ENCODE results near the gene MORC2. TPM values are rescaled to one million over a fixed set of nuclear protein-coding genes. Genes with fewer than 3 reads are reported as not detected.

The MORC2 gene
- total RNA-seq, 1 experiment from 2014 or later, result 25.4 TPM

- CTCF ChIA-PET, result no interaction called here
- BruUV-seq (replicated peaks), result no TSS peak
- intact Hi-C loops (cut with micrococcal nuclease), result no loop called here
These were observed 35.9 kb downstream of the MORC2 start for GRCh38 chr22:30932661-30933060.

DNA sequence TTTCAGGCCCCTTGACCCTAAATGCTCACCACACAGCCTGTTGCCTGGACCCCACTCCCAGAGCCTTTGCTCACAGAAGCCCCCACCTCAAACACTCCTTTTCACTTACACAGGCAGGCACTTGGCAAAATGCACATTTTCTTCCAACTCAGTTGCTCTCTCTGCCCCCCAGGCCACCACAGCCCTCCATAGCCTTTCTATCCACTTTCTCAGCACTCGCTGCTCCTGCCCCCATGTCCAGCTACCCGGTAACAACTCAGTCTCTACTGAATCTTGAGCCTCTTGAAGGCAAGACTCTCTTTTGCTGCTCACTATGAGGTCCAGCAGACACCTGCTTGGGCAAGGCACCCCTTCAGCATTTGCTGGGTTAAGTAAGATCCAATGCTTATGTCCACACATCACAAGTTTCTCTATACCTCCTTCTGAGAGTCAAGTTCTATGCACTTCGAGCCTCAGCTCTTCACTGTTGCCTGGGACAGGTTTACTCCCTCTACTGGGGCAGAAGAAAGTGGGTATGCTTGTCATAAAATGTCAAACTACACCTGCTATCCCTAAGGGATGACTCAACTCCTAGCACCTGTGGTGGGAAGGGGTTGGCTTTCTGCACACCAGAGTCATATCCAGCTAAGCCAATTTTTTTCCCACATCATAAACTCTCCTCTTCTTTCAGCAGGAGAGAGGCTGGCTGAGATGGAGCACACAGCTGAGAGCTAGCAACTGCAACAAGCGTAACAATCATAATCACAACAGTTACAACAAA is 36.9 kb downstream of the MORC2 start:
- H3K4me2 ChIP-seq (ENCODE audit: low read length), result no peak overlapping the region
- no peaks in the 10 kb centered on the region for H3K9me2 ChIP-seq (ENCODE audit: insufficient read depth)
- ATAC-seq (no peak), DNase-seq (ENCODE audit: low read depth, low spot score) (no peak)
- H4K20me1 ChIP-seq (ENCODE audit: insufficient read depth), result no peaks in the 10 kb centered on the region
- no peak overlapping the region for H2AFZ ChIP-seq (ENCODE audit: low read depth, low read length, poor library complexity, severe bottlenecking)
- intact Hi-C loops (cut with micrococcal nuclease), result no loop called here
- ChIA-PET RAD21 (ENCODE audit: low non-redundant PET in 1 of 2, low total read pairs in 2 of 2, uncharacterized antibody in 2 of 2, unreplicated experiment in 2 of 2) (no interaction called here), CTCF (interaction anchor here (1.4 to 1.5 kb wide), 2 partner anchors 154 to 168 kb away, joined by 3 read pairs; no protein-coding TSS in a partner anchor), POLR2A (no interaction called here)
- H3K9ac ChIP-seq (ENCODE audit: low read length), result no peak overlapping the region
- BruUV-seq (replicated peaks), result no TSS peak
- peaks cover 23 to 44% of the 10 kb centered on the region in 2 experiments; a peak in 3 of 4 replicates for H3K36me3 ChIP-seq (ENCODE audit: control insufficient read depth in 1 of 2, insufficient read depth in 2 of 2, low read length in 2 of 2)
- no peaks in the 10 kb centered on the region for H3K27me3 ChIP-seq (ENCODE audit: insufficient read depth, low read length)
- H3K79me2 ChIP-seq (ENCODE audit: insufficient read depth, low read length), result no peaks in the 10 kb centered on the region
- no peak overlapping the region for H3K27ac ChIP-seq (ENCODE audit: low read depth, low read length)
- H3K4me3 ChIP-seq (replicated peaks in 1 of 2; ENCODE audit: low read depth in 1 of 2, low read length in 2 of 2), result no peak overlapping the region
- no peaks in the 10 kb centered on the region for H3K4me1 ChIP-seq (ENCODE audit: control insufficient read depth in 1 of 2, insufficient read depth in 2 of 2, low read length in 2 of 2)
- TF ChIP-seq TCF7L2 (IDR thresholded peaks at IDR 0.05; ENCODE audit: borderline replicate concordance, extremely low read depth, insufficient read depth, insufficient read length) (no peak), POLR2A (IDR thresholded peaks at IDR 0.05; ENCODE audit: borderline replicate concordance, extremely low read depth, insufficient read depth, insufficient read length) (no peak), POLR2AphosphoS5 (IDR thresholded peaks at IDR 0.05; ENCODE audit: low read depth, low read length) (no peak), ZFX (IDR thresholded peaks at IDR 0.05) (no peak), ELF1 (IDR thresholded peaks at IDR 0.05; ENCODE audit: borderline replicate concordance, low read depth) (no peak), RAD21 (IDR thresholded peaks at IDR 0.05; ENCODE audit: low read depth) (no peak), YY1 (IDR thresholded peaks at IDR 0.05; ENCODE audit: extremely low read depth, insufficient replicate concordance, low read depth, low read length) (no peak), REST (IDR thresholded peaks at IDR 0.05; ENCODE audit: low read depth) (no peak)
- TF ChIP-seq, protein P1, sequence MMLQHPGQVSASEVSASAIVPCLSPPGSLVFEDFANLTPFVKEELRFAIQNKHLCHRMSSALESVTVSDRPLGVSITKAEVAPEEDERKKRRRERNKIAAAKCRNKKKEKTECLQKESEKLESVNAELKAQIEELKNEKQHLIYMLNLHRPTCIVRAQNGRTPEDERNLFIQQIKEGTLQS (IDR thresholded peaks at IDR 0.05), result no peak
- TF ChIP-seq, protein P2, sequence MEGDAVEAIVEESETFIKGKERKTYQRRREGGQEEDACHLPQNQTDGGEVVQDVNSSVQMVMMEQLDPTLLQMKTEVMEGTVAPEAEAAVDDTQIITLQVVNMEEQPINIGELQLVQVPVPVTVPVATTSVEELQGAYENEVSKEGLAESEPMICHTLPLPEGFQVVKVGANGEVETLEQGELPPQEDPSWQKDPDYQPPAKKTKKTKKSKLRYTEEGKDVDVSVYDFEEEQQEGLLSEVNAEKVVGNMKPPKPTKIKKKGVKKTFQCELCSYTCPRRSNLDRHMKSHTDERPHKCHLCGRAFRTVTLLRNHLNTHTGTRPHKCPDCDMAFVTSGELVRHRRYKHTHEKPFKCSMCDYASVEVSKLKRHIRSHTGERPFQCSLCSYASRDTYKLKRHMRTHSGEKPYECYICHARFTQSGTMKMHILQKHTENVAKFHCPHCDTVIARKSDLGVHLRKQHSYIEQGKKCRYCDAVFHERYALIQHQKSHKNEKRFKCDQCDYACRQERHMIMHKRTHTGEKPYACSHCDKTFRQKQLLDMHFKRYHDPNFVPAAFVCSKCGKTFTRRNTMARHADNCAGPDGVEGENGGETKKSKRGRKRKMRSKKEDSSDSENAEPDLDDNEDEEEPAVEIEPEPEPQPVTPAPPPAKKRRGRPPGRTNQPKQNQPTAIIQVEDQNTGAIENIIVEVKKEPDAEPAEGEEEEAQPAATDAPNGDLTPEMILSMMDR (IDR thresholded peaks at IDR 0.05 in 2 of 3, conservative IDR thresholded peaks at IDR 0.05 in 1 of 3; ENCODE audit: borderline replicate concordance in 1 of 3, insufficient read depth in 1 of 3, low read depth in 2 of 3, low read length in 2 of 3), result no peak
- no peaks in the 10 kb centered on the region for H3K9me3 ChIP-seq (ENCODE audit: control insufficient read depth in 1 of 2, insufficient read depth in 1 of 2, low read depth in 1 of 2, low read length in 2 of 2)

More at GRCh38 chr22:30932661-30933060, 35.9 kb downstream of the MORC2 start:
- DNase-seq (ENCODE audit: low read depth, low spot score) (no peak), ATAC-seq (no peak)
- no peak overlapping the region for H2AFZ ChIP-seq (ENCODE audit: low read depth, low read length, poor library complexity, severe bottlenecking)
- H3K9me3 ChIP-seq (ENCODE audit: control insufficient read depth in 1 of 2, insufficient read depth in 1 of 2, low read depth in 1 of 2, low read length in 2 of 2), result no peaks in the 10 kb centered on the region
- H3K9me2 ChIP-seq (ENCODE audit: insufficient read depth), result no peaks in the 10 kb centered on the region
- no peaks in the 10 kb centered on the region for H4K20me1 ChIP-seq (ENCODE audit: insufficient read depth)
- H3K9ac ChIP-seq (ENCODE audit: low read length), result no peak overlapping the region
- no peak overlapping the region for H3K27ac ChIP-seq (ENCODE audit: low read depth, low read length)
- ChIA-PET POLR2A (no interaction called here), RAD21 (ENCODE audit: low non-redundant PET in 1 of 2, low total read pairs in 2 of 2, uncharacterized antibody in 2 of 2, unreplicated experiment in 2 of 2) (no interaction called here)
- no peaks in the 10 kb centered on the region for H3K4me1 ChIP-seq (ENCODE audit: control insufficient read depth in 1 of 2, insufficient read depth in 2 of 2, low read length in 2 of 2)
- H3K79me2 ChIP-seq (ENCODE audit: insufficient read depth, low read length), result no peaks in the 10 kb centered on the region
- H3K36me3 ChIP-seq (ENCODE audit: control insufficient read depth in 1 of 2, insufficient read depth in 2 of 2, low read length in 2 of 2), result peaks cover 21 to 46% of the 10 kb centered on the region in 2 experiments; a peak in 3 of 4 replicates
- no peak overlapping the region for H3K4me2 ChIP-seq (ENCODE audit: low read length)
- TF ChIP-seq SIN3A (IDR thresholded peaks at IDR 0.05; ENCODE audit: low read depth) (no peak), EGR1 (IDR thresholded peaks at IDR 0.05; ENCODE audit: low read depth) (no peak)
- no peaks in the 10 kb centered on the region for H3K27me3 ChIP-seq (ENCODE audit: insufficient read depth, low read length)
- H3K4me3 ChIP-seq (replicated peaks in 1 of 2; ENCODE audit: low read depth in 1 of 2, low read length in 2 of 2), result no peak overlapping the region
